DMS153 (cell line): ENCODE data around the gene VSTM4.

Experiments used
- DNase-seq: peaks from one replicate; lab custom pipeline; 2025; lab: John Stamatoyannopoulos, UW

Gene VSTM4

GRCh38 chr10:49115015-49115795 is at the start of gene VSTM4:
VSTM4 (minus strand) TSS chr10:49115522; CDS start chr10:49115485, 37 bp downstream.
- no peak for DNase-seq

GRCh38 chr10:49164559-49165188 is 49.4 kb upstream of the VSTM4 start:
- DNase-seq: no peak

- DNase-seq: no peak
Observed at GRCh38 chr10:49163741-49164140, 48.4 kb upstream of the VSTM4 start.

GRCh38 chr10:49162761-49163310 is 47.5 kb upstream of the VSTM4 start:
- DNase-seq: no peak

GRCh38 chr10:49162063-49162462 is 46.7 kb upstream of the VSTM4 start:
- DNase-seq: no peak

DNA sequence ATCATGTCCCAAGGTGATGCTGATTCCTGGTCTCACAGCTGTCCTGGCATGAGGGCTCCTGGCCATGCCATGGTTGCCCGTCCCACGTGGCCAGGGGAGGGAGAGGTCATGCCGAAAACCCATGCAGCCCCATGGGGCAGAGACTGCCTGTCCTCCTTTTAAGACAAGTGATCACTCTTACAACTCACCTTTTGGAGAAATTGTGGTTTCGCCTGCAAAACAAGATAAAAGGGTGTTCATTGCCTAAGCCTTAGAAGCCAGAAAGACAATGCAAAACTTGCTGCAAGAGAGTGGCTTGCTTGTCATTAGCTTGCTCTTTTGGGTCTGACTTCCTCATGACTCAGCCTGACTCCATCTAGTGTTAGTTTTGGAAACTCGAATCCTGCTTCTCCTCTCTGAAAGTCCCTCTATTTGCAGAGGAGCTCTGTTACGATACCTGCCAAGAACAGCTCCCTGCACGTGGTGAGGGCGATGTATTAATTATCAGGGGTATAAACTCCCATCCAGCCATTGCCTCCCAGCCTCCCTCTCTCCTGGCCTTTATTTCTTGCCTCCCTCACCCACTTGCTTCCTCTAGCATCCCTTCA is 46.2 kb upstream of the VSTM4 start:
- no peak for DNase-seq

DNA sequence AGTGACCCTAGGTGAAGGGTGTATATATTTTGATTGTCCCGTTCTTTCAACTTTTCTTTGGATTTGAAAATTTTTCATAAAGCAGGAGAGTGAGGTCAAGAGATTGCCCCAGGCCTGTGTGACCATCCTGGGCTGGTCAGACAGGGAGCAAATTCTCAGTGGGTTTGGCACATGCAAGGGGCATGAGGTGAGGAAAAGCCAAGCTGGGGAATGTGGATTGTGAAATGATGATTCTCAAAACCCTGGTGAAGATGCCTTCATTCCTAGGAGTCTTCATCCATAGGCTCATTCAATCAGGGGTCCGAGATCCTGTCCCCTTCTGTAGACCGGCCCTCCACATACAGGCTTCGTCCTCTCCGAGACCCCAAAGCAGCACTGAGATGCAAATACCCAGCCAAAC is 45.5 kb upstream of the VSTM4 start:
- no peak for DNase-seq

GRCh38 chr10:49160110-49160509 is 44.8 kb upstream of the VSTM4 start:
- no peak for DNase-seq

DNA sequence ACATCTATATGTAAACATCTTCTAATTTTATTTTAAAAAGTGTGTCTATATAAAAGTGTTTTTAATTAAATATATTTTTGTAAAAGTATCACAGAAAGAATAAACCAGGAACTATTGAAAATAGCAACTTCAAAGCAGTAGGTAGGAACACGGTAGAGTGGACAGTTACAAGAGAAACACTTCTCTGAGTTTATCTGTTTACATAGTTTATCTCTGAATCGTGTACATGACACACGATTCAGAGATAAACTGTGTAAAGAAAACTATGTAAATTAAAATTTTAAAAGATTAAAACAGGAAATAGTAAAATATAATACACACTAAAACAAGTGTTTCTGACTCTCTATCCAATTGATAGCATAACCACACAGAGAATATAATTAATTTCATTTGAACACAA is 43.6 kb upstream of the VSTM4 start:
- DNase-seq: no peak

- no peak for DNase-seq
Observed at GRCh38 chr10:49158404-49158803, 43.1 kb upstream of the VSTM4 start.

DNA sequence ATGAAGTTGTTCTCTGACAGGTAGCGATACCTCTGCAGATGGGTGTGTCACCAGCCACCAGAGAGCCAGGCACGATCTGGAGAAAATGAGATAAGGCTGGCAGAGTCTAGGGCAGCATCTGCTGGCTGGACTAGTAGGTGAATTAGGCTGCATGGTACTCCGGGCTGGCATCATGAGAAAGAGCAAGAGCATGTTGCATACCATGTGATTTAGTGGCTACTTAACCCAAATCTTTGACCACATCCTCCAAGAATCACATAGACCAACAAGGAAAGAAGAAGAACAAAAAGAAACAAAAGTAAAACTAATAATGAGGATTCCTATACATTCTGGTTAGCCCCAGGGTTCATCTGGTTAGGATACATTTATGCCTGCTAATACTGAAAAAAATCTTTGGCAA is 41.9 kb upstream of the VSTM4 start:
- no peak for DNase-seq

GRCh38 chr10:49154641-49155040 is 39.3 kb upstream of the VSTM4 start:
- DNase-seq: no peak

DNA sequence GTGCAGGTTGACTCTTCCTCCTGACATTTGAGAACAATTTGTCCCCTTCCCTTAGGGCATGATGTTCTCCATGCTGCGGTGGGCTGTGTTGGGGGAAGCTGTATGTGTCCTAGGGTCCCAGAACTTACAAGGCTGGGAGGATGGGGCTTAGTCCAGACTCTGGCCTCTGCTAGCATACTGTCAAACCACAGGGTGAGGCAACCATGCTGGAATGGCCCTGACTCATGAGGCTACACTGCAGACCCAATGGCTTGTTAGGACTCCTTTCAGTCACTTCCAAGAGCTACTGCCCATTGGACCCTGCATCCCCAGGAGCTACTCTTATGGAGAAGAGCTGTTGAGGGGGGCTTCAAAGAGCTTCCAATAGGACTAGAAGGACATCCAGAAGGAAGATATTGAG is 38.6 kb upstream of the VSTM4 start:
- DNase-seq: no peak

DNA sequence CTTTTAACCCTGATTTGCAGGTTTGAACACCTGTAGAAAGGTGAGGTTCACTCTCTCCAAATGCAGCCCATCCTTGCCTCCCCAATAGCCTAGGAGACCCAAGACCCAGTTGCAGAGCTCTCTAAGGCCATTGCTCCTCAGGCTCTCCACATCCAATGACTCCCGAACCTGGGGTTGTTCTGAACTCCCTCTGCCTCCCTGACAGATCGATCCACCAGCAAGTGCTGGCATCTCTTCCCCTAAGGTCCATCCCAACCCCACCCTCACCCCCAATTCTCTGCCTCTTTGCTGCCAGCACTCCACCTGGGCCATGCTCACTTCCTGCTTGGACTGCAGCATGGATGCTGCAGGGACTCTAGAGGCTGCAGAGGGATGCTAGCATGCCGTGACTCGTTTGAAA is 37.8 kb upstream of the VSTM4 start:
- DNase-seq: no peak

GRCh38 chr10:49152663-49153062 is 37.3 kb upstream of the VSTM4 start:
- DNase-seq: no peak

GRCh38 chr10:49152037-49152436 is 36.7 kb upstream of the VSTM4 start:
- no peak for DNase-seq

DNA sequence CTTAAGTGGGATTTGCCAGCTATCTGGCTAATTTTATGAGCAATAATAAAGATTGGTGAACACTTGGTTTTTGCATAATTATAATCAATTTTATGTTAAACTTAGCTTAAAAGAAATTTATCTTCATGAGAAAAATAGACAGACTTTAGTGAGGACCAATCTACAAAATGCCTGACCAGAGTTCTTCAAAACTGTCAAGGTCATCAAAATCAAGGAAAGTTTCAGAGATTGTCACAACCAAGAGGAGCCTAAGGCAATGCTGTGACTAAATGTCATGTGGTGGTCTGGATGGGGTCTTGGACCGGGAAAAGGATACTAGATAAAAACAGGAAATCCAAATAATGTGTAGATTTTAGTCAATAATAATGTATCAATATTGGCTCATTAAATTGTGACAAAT is 36.2 kb upstream of the VSTM4 start:
- no peak for DNase-seq

- DNase-seq: no peak
Observed at GRCh38 chr10:49151025-49151445, 35.7 kb upstream of the VSTM4 start.

DNA sequence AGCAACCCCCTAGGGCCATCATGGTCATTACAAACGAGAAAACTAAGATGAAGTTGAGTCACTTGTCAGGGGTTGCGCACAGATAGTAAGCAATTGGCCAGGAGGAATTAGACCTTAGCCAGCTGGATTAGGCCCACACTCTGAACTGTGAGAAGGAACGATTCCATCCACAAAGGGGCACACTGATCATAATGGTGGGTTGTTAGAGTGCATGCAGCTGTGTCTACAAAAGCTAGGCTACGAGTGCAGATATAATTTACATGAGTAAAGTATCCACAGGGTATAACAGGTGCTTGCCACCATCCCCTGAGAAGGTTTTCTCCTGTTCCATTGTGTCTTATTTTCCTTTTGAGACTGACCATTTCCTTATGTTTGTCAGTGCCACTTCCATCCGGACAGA is 35.1 kb upstream of the VSTM4 start:
- DNase-seq: peak; percentile 11

- no peak for DNase-seq
Observed at GRCh38 chr10:49149881-49150280, 34.6 kb upstream of the VSTM4 start.

DNA sequence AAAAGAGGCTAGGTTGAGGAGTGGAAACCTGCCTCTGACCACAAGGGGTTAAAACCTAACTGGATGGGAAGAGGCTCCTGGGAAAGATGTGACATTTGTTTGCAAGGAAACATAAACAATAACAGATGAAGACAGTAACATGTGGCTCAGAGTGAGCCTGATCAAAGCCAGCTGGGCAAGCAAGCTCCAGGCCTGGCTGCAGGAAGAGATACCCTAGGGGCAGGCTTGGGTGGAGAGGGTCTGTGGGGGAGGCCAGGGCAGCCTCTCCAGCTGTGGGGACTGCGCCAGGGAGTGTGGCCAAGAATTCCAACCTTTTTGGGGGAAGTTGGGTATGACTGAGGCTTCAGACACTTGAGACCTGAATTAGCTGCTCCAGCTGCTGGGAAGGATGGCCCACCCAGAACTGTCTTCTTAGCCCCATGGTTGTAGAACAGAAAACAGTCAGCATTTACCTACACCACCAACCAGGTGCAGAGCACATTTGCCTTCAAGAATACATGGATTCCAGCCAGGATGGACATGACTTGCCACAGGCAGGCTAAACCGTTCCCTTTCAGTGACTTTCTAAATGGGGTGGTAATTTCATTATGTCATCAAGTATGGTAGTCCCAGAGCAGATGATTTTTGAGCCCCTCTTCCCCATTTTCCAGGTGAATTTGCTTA is 28.9 kb upstream of the VSTM4 start:
- no peak for DNase-seq

DNA sequence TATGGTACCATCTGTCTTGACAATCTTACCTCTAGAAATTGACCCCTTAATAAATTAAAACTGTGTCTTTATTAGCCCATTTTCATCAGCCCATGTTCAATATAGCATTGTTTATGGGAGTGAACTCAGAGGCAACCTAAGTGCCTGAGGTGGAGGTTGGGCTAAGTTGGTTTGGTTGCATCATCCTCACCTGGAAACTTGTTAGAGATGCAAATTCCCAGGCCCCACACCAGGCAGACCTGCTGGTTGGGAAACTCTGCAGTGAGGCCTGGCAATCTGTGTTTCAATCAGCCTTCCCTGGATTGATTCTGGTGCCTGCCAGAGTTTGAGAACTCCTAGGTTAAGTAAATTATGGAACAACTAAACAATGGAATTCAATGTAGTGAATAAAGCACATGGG is 27.9 kb upstream of the VSTM4 start:
- DNase-seq: no peak
